GM18519 (cell line): ENCODE measurements around the gene EMC1.
"Not testable (repeated sequence)": the region's sequence is repeated elsewhere in the genome, so short reads cannot be mapped to it uniquely, and the experiment has no call there.

Source experiments
- ATAC-seq: cut with Tn5 transposase; IDR thresholded peaks from one replicate; pipeline ENCODE4 v1.9.1; 2021; ENCODE audit warnings: mild to moderate bottlenecking, moderate library complexity; ENCODE audit not compliant: unreplicated experiment, low FRiP score

Gene EMC1

GRCh38 chr1:19220080-19220846 lies 31.1 kb downstream of the EMC1 start:
- ATAC-seq = no peak

- ATAC-seq = no peak
Measured at GRCh38 chr1:19219451-19219850, 31.9 kb downstream of the EMC1 start.

- ATAC-seq = not testable (repeated sequence)
Measured at GRCh38 chr1:19216585-19216984, 34.7 kb downstream of the EMC1 start.

- ATAC-seq = no peak
Measured at GRCh38 chr1:19213580-19213979, 37.7 kb downstream of the EMC1 start.

- no peak for ATAC-seq
Measured at GRCh38 chr1:19212167-19212566, 39.2 kb downstream of the EMC1 start.

GRCh38 chr1:19210772-19211549 lies 40.4 kb downstream of the EMC1 start:
- ATAC-seq = no peak

- ATAC-seq = peak; percentile 64
Measured at GRCh38 chr1:19209990-19210771, 41.1 kb downstream of the EMC1 start, which contains the start of gene UBR4. TSS of gene UBR4 (minus strand) at chr1:19210266. CDS start at chr1:19210248, 18 bp downstream.

GRCh38 chr1:19209439-19209989 lies 41.8 kb downstream of the EMC1 start:
- ATAC-seq = peak; percentile 19

GRCh38 chr1:19208710-19209438 lies 42.5 kb downstream of the EMC1 start:
- no peak for ATAC-seq

GRCh38 chr1:19206947-19207346 lies 44.4 kb downstream of the EMC1 start:
- ATAC-seq = no peak

- ATAC-seq = no peak
Measured at GRCh38 chr1:19205845-19206244, 45.5 kb downstream of the EMC1 start.

GRCh38 chr1:19205403-19205802 lies 45.9 kb downstream of the EMC1 start:
- ATAC-seq = no peak

- ATAC-seq = no peak
Measured at GRCh38 chr1:19204446-19205266, 46.7 kb downstream of the EMC1 start.

- ATAC-seq = no peak
Measured at GRCh38 chr1:19203440-19203839, 47.9 kb downstream of the EMC1 start.

- no peak for ATAC-seq
Measured at GRCh38 chr1:19202396-19202795, 48.9 kb downstream of the EMC1 start.

- ATAC-seq = no peak
Measured at GRCh38 chr1:19199969-19200604, 51.2 kb downstream of the EMC1 start.

- ATAC-seq = no peak
Measured at GRCh38 chr1:19199329-19199968, 51.9 kb downstream of the EMC1 start.

- no peak for ATAC-seq
Measured at GRCh38 chr1:19198820-19199219, 52.5 kb downstream of the EMC1 start.
